Posterior cingulate gyrus (tissue), 11 donors: ENCODE results near the gene ANKRA2.

Source experiments
- DNase-seq, 10 donors: peaks; one replicate each; pipeline versions ENCODE4 v3.0.0 to v3.0.0-alpha.2; 2020 to 2021; ENCODE audit warnings: mixed read lengths in 3 of 10
- intact Hi-C: fragments of 100-400 bp; cut with DNase I; formaldehyde crosslinking; loops from one replicate; pipeline ENCODE4 v1.15.1; 2023

The ANKRA2 gene

GRCh38 chr5:73558950-73559349, 6.5 kb downstream of the ANKRA2 start:
- intact Hi-C loops: no loop called here
- DNase-seq: no peak

- DNase-seq: no peak
- intact Hi-C loops: no loop called here
These were observed 12.8 kb downstream of the ANKRA2 start for GRCh38 chr5:73552642-73553041.

- no peak for DNase-seq
- intact Hi-C loops: no loop called here
These were observed 15.4 kb downstream of the ANKRA2 start for GRCh38 chr5:73550016-73550415.

- intact Hi-C loops: no loop called here
- no peak for DNase-seq
These were observed 20.0 kb downstream of the ANKRA2 start for GRCh38 chr5:73545403-73545779.

GRCh38 chr5:73544429-73545402, 20.7 kb downstream of the ANKRA2 start:
- no peak for DNase-seq
- intact Hi-C loops: no loop called here

- DNase-seq: no peak
- intact Hi-C loops: no loop called here
These were observed 23.4 kb downstream of the ANKRA2 start for GRCh38 chr5:73542020-73542419.

- DNase-seq: no peak
- intact Hi-C loops: no loop called here
These were observed 25.2 kb downstream of the ANKRA2 start for GRCh38 chr5:73540192-73540591.

- DNase-seq: no peak
- intact Hi-C loops: no loop called here
These were observed 25.7 kb downstream of the ANKRA2 start for GRCh38 chr5:73539730-73540129.

- intact Hi-C loops: no loop called here
These were observed 30.5 kb downstream of the ANKRA2 start for GRCh38 chr5:73534971-73535370.

GRCh38 chr5:73534011-73534644, 31.3 kb downstream of the ANKRA2 start:
- intact Hi-C loops: no loop called here
- DNase-seq: no peak

More at GRCh38 chr5:73534971-73535370, 30.5 kb downstream of the ANKRA2 start:
- no peak for DNase-seq

GRCh38 chr5:73532195-73532594, 33.2 kb downstream of the ANKRA2 start:
- DNase-seq: no peak
- intact Hi-C loops: no loop called here

GRCh38 chr5:73531356-73531755, 34.1 kb downstream of the ANKRA2 start:
- intact Hi-C loops: no loop called here
- DNase-seq: no peak

- DNase-seq: no peak
These were observed 36.4 kb downstream of the ANKRA2 start for GRCh38 chr5:73529081-73529480.

GRCh38 chr5:73528248-73528647, 37.2 kb downstream of the ANKRA2 start:
- intact Hi-C loops: no loop called here
- no peak for DNase-seq

More at GRCh38 chr5:73529081-73529480, 36.4 kb downstream of the ANKRA2 start:
- intact Hi-C loops: no loop called here

- intact Hi-C loops: no loop called here
- no peak for DNase-seq
These were observed 39.7 kb downstream of the ANKRA2 start for GRCh38 chr5:73525606-73526203.

- DNase-seq: no peak
These were observed 41.6 kb downstream of the ANKRA2 start for GRCh38 chr5:73523861-73524260.

GRCh38 chr5:73522989-73523388, 42.5 kb downstream of the ANKRA2 start:
- intact Hi-C loops: no loop called here
- no peak for DNase-seq

More at GRCh38 chr5:73523861-73524260, 41.6 kb downstream of the ANKRA2 start:
- intact Hi-C loops: no loop called here

GRCh38 chr5:73519531-73520283, 45.7 kb downstream of the ANKRA2 start:
- DNase-seq: peak in 7 of 10 donors; percentile 24 to 89 (median 61)
- intact Hi-C loops: loop anchor here (1.0 kb wide), 1 partner anchor 18 kb away; no protein-coding TSS in a partner anchor

- no peak for DNase-seq
- intact Hi-C loops: no loop called here
These were observed 50.2 kb downstream of the ANKRA2 start for GRCh38 chr5:73515232-73515631.

GRCh38 chr5:73514418-73514817, 51.0 kb downstream of the ANKRA2 start:
- no peak for DNase-seq
- intact Hi-C loops: no loop called here
